Peyer's patch (tissue), 4 donors: ENCODE measurements around the gene MRPS9.

Source experiments
- POLR2A ChIP-seq, 2 donors: fragments of 450-650 bp; IDR thresholded peaks; one replicate each; pipeline ENCODE4 v1.5.1; 2017; ENCODE audit warnings: antibody characterized with exemption in 2 of 2, mild to moderate bottlenecking in 2 of 2, moderate library complexity in 2 of 2
- TF ChIP-seq, protein P1 (sequence below), 6 experiments: fragments of 450-650 bp in 4 of 6; fragments of 200-600 bp in 2 of 6; sonication (generic) in 1 of 6; IDR thresholded peaks; one replicate each; pipeline ENCODE4 v1.5.1; 2017 to 2019; ENCODE audit warnings: antibody characterized with exemption in 6 of 6, mild to moderate bottlenecking in 3 of 6, moderate library complexity in 1 of 6

DNA sequence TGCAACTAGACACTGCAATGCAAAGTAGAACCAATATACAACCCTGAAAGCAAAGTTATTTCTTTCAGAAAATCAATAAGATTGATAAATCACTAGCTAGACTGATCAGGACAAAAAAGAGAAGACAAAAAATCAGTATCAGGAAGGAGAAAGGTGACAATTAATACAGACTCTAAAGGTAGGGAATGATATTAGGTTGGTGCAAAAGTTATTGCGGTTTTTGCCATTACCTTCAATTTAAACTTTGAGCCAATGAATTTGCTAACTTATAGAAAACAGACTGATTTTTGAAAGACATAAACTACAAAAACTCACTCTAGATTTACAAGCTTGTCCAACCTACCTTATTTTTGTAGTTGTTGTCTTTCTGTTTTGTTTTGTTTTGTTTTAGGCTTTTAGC, 30.5 kb upstream of the MRPS9 start:
- TF ChIP-seq, protein P1, sequence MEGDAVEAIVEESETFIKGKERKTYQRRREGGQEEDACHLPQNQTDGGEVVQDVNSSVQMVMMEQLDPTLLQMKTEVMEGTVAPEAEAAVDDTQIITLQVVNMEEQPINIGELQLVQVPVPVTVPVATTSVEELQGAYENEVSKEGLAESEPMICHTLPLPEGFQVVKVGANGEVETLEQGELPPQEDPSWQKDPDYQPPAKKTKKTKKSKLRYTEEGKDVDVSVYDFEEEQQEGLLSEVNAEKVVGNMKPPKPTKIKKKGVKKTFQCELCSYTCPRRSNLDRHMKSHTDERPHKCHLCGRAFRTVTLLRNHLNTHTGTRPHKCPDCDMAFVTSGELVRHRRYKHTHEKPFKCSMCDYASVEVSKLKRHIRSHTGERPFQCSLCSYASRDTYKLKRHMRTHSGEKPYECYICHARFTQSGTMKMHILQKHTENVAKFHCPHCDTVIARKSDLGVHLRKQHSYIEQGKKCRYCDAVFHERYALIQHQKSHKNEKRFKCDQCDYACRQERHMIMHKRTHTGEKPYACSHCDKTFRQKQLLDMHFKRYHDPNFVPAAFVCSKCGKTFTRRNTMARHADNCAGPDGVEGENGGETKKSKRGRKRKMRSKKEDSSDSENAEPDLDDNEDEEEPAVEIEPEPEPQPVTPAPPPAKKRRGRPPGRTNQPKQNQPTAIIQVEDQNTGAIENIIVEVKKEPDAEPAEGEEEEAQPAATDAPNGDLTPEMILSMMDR (IDR thresholded peaks at IDR 0.05), result no peak
- TF ChIP-seq POLR2A (IDR thresholded peaks at IDR 0.05), result no peak
